Natural killer cell (primary cell): ENCODE results near the gene P2RY12. TPM values are rescaled to one million over a fixed set of nuclear protein-coding genes. Genes with fewer than 3 reads are reported as not detected.
A peak's percentile ranks its signal among the peaks of the same experiment; 100 is the strongest.

ENCODE experiments used
- ATAC-seq, 3 donors: fragments of 150-1000 bp in 2 of 3; fragments of 200-7000 bp in 1 of 3; cut with Tn5 transposase; 1 replicate in 1 of 3; 2 replicates in 2 of 3; pipeline ENCODE4 v1.10.0; 2021; ENCODE audit warnings: mild to moderate bottlenecking in 2 of 3, moderate library complexity in 2 of 3
- DNase-seq, 2 donors: peaks; one replicate each; pipeline versions ENCODE4 v3.0.0 to v3.0.0-alpha.2; 2013 to 2021; ENCODE audit warnings: mixed read lengths in 1 of 2
- H3K27ac ChIP-seq: one replicate; pipeline ENCODE4 v1.5.1; 2013; ENCODE audit warnings: mild to moderate bottlenecking, low read length
- H3K27me3 ChIP-seq: one replicate; pipeline ENCODE4 v1.6.1; 2013; ENCODE audit warnings: low read length; ENCODE audit not compliant: control insufficient read depth, insufficient read depth
- H3K36me3 ChIP-seq: one replicate; pipeline ENCODE4 v1.6.1; 2013; ENCODE audit warnings: low read length; ENCODE audit not compliant: control insufficient read depth, insufficient read depth
- H3K4me1 ChIP-seq: one replicate; pipeline ENCODE4 v1.6.1; 2013; ENCODE audit warnings: low read length; ENCODE audit not compliant: control insufficient read depth, insufficient read depth
- H3K4me3 ChIP-seq: one replicate; pipeline ENCODE4 v1.5.1; 2013; ENCODE audit warnings: low read length
- H3K9me3 ChIP-seq: one replicate; pipeline ENCODE4 v1.6.1; 2013; ENCODE audit warnings: low read length; ENCODE audit not compliant: control insufficient read depth, insufficient read depth
- H3K27ac Mint-ChIP-seq, 2 donors: one replicate each; pipeline ENCODE4 v1.8.0; 2022; ENCODE audit warnings: mild to moderate bottlenecking in 2 of 2, mixed read lengths in 2 of 2, moderate library complexity in 1 of 2
- H3K27me3 Mint-ChIP-seq, 2 donors: one replicate each; pipeline ENCODE4 v1.8.0; 2022; ENCODE audit warnings: low read depth in 2 of 2, mixed read lengths in 2 of 2
- H3K36me3 Mint-ChIP-seq: one replicate; pipeline ENCODE4 v1.8.0; 2022; ENCODE audit warnings: mixed read lengths
- H3K4me1 Mint-ChIP-seq, 2 donors: one replicate each; pipeline ENCODE4 v1.8.0; 2022; ENCODE audit warnings: mixed read lengths in 2 of 2
- H3K4me3 Mint-ChIP-seq: one replicate; pipeline ENCODE4 v1.8.0; 2022; ENCODE audit warnings: mild to moderate bottlenecking, moderate library complexity, mixed read lengths
- H3K9me3 Mint-ChIP-seq, 2 donors: one replicate each; pipeline ENCODE4 v1.8.0; 2022; ENCODE audit warnings: mixed read lengths in 2 of 2
- CTCF ChIP-seq: fragments of 200-600 bp; IDR thresholded peaks from one replicate; pipeline ENCODE4 v1.8.0; 2022; ENCODE audit warnings: antibody characterized with exemption
- WGBS: methylation state at CpG from one replicate; pipeline ENCODE4 v1.1.7; 2013; ENCODE audit warnings: missing lambda C conversion rate; ENCODE audit not compliant: insufficient coverage; 5-methylcytosine and 5-hydroxymethylcytosine counted together
- intact Hi-C: fragments of 100-400 bp; cut with micrococcal nuclease; formaldehyde crosslinking; loops from one replicate; pipeline ENCODE4 v1.14.2; 2022
- total RNA-seq, 4 donors: library from RNA; stranded (reverse); fragments of 120-200 nt in 1 of 4; gene quantifications; one replicate each; pipeline versions ENCODE4 v1.2.3 to v1.2.4, GENCODE V29; 2013 to 2022

Gene P2RY12
- total RNA-seq, 3 donors from 2014 or later (not counting 1 experiment from before 2014, with no cell fraction given) = 0.52 to 1.6 (median 1.3) TPM

GRCh38 chr3:151387432-151387831 is 2.9 kb upstream of the P2RY12 start:
- Mint-ChIP-seq H3K27me3 (no peaks in the 10 kb centered on the region), H3K4me1 (peaks cover 6 to 7% of the 10 kb centered on the region in 2 donors), H3K36me3 (no peaks in the 10 kb centered on the region), H3K27ac (no peak overlapping the region), H3K4me3 (no peak overlapping the region), H3K9me3 (no peaks in the 10 kb centered on the region)
- H3K4me1 ChIP-seq = no peaks in the 10 kb centered on the region
- TF ChIP-seq CTCF = no peak
- H3K27me3 ChIP-seq = no peaks in the 10 kb centered on the region
- DNase-seq (no peak), ATAC-seq (no peak)
- 82% methylated on average over 5 of the region's 5 CpGs for WGBS
- H3K36me3 ChIP-seq = no peaks in the 10 kb centered on the region
- intact Hi-C loops = no loop called here
- H3K9me3 ChIP-seq = no peaks in the 10 kb centered on the region
- H3K4me3 ChIP-seq = no peak overlapping the region
- H3K27ac ChIP-seq = peak overlapping the region; percentile 1

- WGBS = 83% methylated on average over 4 of the region's 4 CpGs
- intact Hi-C loops = no loop called here
- no peak for DNase-seq
- Mint-ChIP-seq H3K36me3 (no peaks in the 10 kb centered on the region), H3K9me3 (no peaks in the 10 kb centered on the region), H3K4me3 (no peak overlapping the region), H3K27ac (no peak overlapping the region), H3K27me3 (no peaks in the 10 kb centered on the region), H3K4me1 (peaks cover 6 to 7% of the 10 kb centered on the region in 2 donors)
- TF ChIP-seq CTCF = no peak
- H3K4me3 ChIP-seq = no peak overlapping the region
- H3K36me3 ChIP-seq = no peaks in the 10 kb centered on the region
- H3K27ac ChIP-seq = no peak overlapping the region
- no peaks in the 10 kb centered on the region for H3K27me3 ChIP-seq
- no peaks in the 10 kb centered on the region for H3K4me1 ChIP-seq
- ATAC-seq = no peak
- no peaks in the 10 kb centered on the region for H3K9me3 ChIP-seq
Measured at GRCh38 chr3:151386056-151386455, 1.5 kb upstream of the P2RY12 start.

GRCh38 chr3:151383956-151384355 is 597 bp downstream of the P2RY12 start:
- Histone ChIP-seq H3K27me3 (no peaks in the 10 kb centered on the region), H3K9me3 (no peaks in the 10 kb centered on the region), H3K27ac (no peak overlapping the region), H3K4me1 (no peaks in the 10 kb centered on the region), H3K4me3 (no peak overlapping the region), H3K36me3 (no peaks in the 10 kb centered on the region)
- intact Hi-C loops = no loop called here
- peak in 1 of 3 donors; percentile 71 for ATAC-seq
- no peaks in the 10 kb centered on the region for H3K9me3 Mint-ChIP-seq
- 10% methylated on average over 2 of the region's 3 CpGs for WGBS
- DNase-seq = no peak
- no peaks in the 10 kb centered on the region for H3K36me3 Mint-ChIP-seq
- H3K27ac Mint-ChIP-seq = peak overlapping the region; percentile 1 to 75
- H3K4me3 Mint-ChIP-seq = peak overlapping the region; percentile 62
- H3K27me3 Mint-ChIP-seq = no peaks in the 10 kb centered on the region
- no peak for TF ChIP-seq CTCF
- H3K4me1 Mint-ChIP-seq = peaks cover 6 to 7% of the 10 kb centered on the region in 2 donors

- DNase-seq = no peak
- Histone ChIP-seq H3K4me1 (no peaks in the 10 kb centered on the region), H3K4me3 (no peak overlapping the region), H3K9me3 (no peaks in the 10 kb centered on the region), H3K27me3 (no peaks in the 10 kb centered on the region), H3K27ac (no peak overlapping the region), H3K36me3 (no peaks in the 10 kb centered on the region)
- 100% methylated on average over 2 of the region's 2 CpGs for WGBS
- H3K4me3 Mint-ChIP-seq = no peak overlapping the region
- H3K27ac Mint-ChIP-seq = peak overlapping the region in 1 of 2 donors; percentile 1
- ATAC-seq = no peak
- TF ChIP-seq CTCF = no peak
- no peaks in the 10 kb centered on the region for H3K9me3 Mint-ChIP-seq
- no peaks in the 10 kb centered on the region for H3K36me3 Mint-ChIP-seq
- no peaks in the 10 kb centered on the region for H3K27me3 Mint-ChIP-seq
- intact Hi-C loops = no loop called here
- H3K4me1 Mint-ChIP-seq = peaks cover 6 to 7% of the 10 kb centered on the region in 2 donors
Measured at GRCh38 chr3:151383111-151383510, 1.4 kb downstream of the P2RY12 start.
